Measurements from ENCODE around the gene SEMA4B.

The SEMA4B gene

DNA sequence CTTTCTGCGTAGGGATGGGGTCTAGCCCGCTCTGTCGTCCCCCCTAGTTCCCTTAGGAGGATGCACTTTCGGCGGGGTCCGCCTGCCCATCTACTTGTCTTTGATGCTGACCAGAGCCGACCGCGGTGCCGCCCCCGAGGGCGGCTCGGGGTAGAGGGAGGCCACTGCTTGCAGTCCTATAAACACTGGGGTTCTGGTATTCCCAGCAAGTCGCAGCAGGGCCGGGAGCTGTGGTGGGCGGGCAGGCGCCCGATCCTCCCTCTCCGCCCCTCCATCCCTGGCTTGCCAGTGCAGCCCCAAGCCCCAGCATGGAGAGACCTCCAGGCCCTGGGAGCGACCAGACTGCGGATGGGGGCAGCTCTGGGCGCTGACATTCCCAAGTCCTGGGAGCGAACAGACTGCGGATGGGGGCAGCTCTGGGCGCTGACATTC, 830 bp downstream of the SEMA4B start:
- H3K4me3 ChIP-seq (ENCODE audit: low read length), result peak overlapping the region; percentile 67
- no peak for TF ChIP-seq CTCF (conservative IDR thresholded peaks at IDR 0.05; ENCODE audit: low read length)
- DNase-seq (ENCODE audit: low read depth), result no peak

GRCh38 chr15:90202929-90203328, 1.8 kb downstream of the SEMA4B start:
- no peak overlapping the region for H3K4me3 ChIP-seq (ENCODE audit: low read length)
- DNase-seq (ENCODE audit: low read depth), result no peak
- no peak for TF ChIP-seq CTCF (conservative IDR thresholded peaks at IDR 0.05; ENCODE audit: low read length)

DNA sequence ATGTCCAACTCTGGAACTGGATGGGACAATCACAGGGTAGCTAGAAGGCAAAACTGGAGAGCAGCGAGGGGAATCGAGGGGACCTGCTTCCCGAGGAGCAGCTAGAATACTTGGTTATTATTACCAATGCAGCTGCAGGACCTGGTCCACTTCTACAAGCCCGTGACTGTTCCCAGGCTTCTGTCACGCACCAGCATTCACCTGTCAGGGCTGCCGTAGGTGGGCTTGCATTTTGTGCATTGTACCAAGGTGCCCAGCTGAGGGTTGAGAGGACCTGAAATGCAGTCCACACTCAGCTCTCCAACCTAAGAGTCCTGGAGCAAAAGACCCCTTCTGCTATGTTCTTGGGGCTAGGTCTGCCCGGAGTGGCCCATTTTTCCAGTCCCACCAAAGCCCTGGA, 2.3 kb downstream of the SEMA4B start:
- no peak for DNase-seq (ENCODE audit: low read depth)
- no peak for TF ChIP-seq CTCF (conservative IDR thresholded peaks at IDR 0.05; ENCODE audit: low read length)
- no peak overlapping the region for H3K4me3 ChIP-seq (ENCODE audit: low read length)

DNA sequence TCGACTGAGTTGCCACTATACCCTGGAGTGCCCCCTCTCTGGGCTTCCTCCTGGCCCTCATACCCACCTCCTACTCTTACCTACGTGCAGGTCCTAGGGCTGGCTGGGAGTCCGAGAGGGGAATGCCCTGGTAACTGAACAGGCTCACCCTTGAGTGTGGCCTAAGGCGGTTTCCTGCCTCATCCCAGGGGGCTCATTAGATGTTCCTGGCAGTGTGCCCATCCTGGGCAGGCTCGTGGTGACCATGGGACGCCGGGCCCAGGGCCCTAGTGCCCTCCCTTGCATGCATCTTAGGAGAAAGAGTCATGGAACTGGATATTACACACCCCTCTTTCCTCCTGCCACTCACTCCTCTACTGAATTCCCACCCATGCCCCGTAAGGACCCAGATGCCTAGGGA, 2.8 kb downstream of the SEMA4B start:
- no peak overlapping the region for H3K4me3 ChIP-seq (ENCODE audit: low read length)
- TF ChIP-seq CTCF (conservative IDR thresholded peaks at IDR 0.05; ENCODE audit: low read length), result no peak
- no peak for DNase-seq (ENCODE audit: low read depth)

GRCh38 chr15:90205050-90205848, 4.1 kb downstream of the SEMA4B start:
- no peak for DNase-seq (ENCODE audit: low read depth)
- TF ChIP-seq CTCF (conservative IDR thresholded peaks at IDR 0.05; ENCODE audit: low read length), result no peak
- H3K4me3 ChIP-seq (ENCODE audit: low read length), result no peak overlapping the region

GRCh38 chr15:90205886-90206285, 4.8 kb downstream of the SEMA4B start:
- no peak for TF ChIP-seq CTCF (conservative IDR thresholded peaks at IDR 0.05; ENCODE audit: low read length)
- no peak overlapping the region for H3K4me3 ChIP-seq (ENCODE audit: low read length)
- DNase-seq (ENCODE audit: low read depth), result no peak

DNA sequence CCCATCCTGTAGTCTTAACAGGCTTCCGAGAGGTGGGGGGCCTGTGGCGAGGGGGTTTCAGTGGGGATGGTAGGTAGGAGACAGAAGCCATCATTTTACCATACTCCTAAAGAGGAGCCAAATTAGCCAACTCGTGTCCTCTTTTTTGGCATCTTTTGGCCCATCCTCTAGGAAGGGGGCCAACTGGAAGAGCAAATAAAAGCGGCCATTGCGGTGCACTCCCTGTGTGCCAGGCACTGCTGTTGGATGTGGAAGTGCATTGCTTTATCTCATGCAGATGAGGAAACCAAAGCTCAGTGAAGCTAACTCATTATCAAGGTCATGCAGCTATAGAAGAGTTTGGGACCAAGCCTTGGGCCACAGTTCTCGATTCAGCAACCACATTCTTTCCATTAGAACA, 6.1 kb downstream of the SEMA4B start:
- DNase-seq (ENCODE audit: low read depth), result no peak
- H3K4me3 ChIP-seq (ENCODE audit: low read length), result no peak overlapping the region
- TF ChIP-seq CTCF (conservative IDR thresholded peaks at IDR 0.05; ENCODE audit: low read length), result no peak

Measured in AG10803 (cell line).